Stimulated activated CD8-positive, alpha-beta memory T cell treated with anti-CD3 and anti-CD28 coated beads, Interleukin-2, amount 100 ng/mL, for 48 hours (primary cell): ENCODE data around the gene LRP1-AS.

ENCODE experiments used
- DNase-seq, 2 donors: peaks; one replicate each; pipeline ENCODE4 v3.0.0-alpha.2; 2020; ENCODE audit warnings: low read depth in 2 of 2

The LRP1-AS gene

GRCh38 chr12:57141249-57141648, 6.2 kb downstream of the LRP1-AS start:
- DNase-seq = no peak

- DNase-seq = no peak
These were observed 7.4 kb downstream of the LRP1-AS start for GRCh38 chr12:57139796-57140649.

DNA sequence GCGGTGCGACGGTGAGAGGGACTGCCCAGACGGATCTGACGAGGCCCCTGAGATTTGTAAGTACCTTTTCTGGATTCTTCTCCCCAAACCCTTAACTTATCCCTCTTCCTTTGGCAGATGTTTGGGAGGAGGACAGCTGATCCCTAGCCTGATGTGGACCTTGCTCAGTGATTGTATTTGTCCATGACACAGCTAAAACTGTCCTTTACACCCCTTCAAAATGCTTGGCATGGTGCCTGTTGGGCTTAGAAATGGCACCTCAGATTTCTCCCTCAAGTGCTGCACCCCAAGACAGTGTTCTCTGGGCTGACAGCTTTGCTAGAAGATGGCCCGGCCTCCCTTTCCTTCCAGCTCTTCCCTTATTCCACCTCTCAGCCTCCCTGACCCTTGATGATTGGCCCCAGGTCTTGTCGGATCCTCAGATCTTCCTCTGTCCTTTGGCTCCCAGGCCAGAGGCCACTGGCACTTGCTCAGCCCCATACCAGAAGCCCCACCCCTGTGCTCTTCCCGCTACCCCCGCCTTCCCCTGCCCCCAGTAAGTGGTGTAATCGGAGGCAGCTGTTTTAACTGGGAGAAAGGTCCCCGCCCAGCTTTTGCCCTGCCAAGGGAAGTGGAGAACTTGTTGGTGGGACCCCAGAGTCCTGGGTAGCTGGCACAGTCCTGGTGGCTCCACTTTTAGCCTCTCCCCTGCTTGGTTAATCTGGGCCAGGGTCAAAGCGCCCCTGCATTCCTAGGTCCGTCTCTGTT, 8.7 kb downstream of the LRP1-AS start:
- no peak for DNase-seq

DNA sequence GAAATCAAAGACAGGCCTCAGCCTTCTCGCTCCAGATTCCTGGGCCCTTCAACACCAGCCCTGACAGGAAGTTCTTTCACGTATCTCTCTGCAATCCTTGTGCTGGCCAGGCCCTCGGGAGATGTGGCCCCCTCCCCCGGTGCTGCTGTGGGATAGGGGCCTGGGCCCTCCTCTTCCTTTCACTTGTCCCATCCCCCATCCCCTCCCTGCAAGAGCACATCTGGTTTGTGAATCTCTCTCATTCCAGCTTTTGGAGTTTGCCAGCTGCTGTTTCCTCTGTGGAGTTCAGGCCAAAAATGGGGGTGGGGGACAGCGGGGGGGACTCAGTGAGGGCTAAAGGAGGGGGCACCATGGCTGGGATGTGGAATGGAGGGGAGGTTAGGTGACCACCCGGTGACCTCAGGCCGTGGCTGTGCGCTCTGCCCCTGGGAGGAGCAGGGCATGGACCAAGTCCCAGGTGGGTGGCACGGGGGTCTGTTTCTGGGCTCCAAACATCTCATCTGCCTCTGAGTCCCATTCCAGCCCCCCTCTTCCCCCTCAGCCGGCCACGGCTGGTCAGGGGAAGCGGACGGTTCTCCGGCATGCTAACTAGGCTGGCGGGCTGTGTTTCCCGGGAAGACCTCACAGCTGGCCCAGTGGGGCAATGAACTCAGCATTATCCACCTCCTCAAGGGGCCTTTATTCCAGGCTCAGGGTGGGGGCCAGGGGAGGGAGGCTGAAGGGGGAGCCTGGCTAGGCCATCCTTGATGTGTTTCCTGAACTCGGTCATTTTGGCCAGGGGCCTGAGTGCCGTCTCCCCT, 11.7 kb downstream of the LRP1-AS start:
- no peak for DNase-seq

DNA sequence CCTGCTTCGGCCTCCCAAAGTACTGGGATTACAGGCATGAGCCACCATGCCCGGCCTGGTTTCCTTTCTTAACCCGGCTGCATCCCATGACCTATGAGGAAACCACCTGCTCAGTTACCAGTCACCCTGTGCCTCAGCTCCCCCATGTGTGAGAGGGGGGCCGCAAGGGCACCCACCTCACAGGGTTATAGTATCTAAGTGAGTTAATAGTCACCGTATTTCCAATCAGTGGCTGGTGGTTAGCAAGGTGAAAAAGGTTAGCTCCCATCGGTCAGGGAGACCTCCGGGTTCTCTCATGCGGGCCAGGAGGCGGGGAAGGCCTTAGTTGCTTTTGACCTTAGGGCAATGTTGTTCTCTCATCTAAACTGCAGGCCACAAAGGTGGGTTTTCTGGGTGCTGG, 12.5 kb downstream of the LRP1-AS start:
- no peak for DNase-seq

- DNase-seq = no peak
These were observed 13.5 kb downstream of the LRP1-AS start for GRCh38 chr12:57133916-57134315.

DNA sequence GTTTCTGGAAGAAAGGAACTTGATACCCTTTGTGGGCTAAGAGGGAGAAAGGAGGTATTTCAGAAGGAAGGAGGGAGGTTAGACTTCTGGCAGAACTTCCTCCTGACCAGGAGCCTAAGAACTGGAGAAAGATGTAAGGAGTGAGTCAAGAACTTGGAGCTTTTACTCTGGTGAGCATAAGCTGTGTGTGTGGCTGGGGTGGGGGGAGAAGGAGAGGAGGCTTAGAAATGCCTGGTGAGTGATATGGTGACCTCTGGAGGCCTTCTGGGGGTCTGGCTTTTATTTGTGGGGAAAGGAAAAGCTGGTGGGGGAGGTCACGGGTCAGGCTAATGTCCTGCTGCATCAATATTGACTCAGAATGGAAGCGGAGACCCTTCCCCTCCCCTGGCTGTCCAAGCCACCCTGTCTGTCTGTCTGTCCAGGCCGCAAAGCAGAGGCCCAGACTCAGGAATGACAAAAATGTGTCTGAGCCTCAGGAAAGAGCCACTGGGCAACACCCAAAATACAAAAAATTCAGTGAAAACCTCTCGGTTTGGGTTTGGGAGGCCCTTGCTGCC, 14.3 kb downstream of the LRP1-AS start:
- no peak for DNase-seq

DNA sequence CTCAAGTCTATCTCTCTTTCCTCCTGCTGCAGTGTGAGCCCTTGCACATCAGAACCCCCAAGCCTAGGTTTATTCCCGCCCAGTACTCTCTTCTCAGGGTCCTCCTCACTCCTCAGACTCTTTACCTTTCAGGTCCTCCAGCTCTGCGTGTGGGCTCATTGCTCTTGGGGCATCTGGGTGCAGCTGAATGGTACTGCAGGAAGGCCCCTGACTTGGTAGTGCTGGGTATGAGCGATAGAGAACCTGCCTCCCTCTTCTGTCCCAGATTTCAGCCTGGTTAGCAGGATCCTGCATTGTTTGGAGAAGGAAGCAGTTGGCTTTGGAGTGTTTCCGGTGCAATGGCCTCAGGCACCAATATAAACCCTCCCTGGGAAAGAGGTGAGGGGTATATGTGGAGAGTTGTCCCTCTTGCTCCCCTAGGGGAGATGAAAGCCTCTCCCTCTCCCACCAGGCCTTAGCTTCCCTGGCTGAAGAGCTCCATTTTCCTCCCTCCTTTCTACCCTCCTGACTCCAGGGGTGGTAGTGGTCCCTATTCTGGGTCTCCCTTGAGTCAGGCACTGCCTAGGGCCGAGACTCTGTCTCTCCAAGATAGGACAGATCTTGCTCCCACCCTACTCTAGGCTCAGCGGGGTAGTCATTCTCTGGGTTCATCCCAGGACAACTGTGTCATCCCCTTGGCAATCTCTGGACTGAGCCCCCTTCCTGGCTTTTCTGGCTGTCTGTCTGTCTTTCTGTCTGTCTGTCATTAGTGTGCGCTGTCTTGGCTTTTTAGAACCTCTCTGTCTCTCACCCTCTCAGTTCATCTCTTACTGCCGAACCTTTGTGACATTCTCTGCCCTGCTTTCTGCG, 15.3 kb downstream of the LRP1-AS start:
- DNase-seq = no peak

DNA sequence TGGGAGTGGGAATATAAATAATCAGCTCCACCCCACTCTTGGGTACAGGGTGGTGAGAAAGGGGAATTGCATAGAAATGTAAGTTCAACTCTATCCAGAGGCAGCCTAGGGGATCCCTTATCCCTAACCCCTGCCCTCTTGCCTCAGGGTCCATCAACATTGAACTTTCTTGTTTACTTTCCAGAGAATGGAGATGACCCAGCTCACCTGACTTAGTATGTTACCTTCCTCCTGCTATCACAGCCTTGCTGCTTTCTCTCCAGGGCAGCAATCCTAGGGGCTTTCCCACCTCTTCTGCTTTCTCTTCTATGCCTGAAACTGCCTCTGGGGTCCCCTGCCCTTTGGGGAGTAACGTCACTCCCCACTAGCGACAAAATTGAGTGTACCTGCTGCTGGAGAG, 16.5 kb downstream of the LRP1-AS start:
- no peak for DNase-seq

DNA sequence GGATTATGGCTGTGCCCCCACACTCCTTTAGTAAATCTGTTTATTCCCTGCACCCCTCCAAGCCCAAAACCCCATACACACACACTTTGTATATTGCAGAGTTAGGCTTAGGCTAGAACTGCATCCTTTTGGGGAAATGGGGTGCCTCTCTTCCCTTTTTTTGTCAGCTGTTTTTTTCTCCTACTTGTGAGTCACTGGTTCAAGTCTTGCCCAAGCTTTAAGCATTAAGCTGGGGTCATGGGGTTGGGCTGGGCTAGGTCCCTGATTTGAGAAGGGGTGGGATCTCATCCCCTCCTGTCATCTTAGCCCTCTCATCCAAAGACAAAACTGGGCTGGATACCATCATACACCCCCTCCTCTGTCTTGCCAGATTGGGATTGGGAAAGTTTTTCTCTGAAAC, 17.5 kb downstream of the LRP1-AS start:
- no peak for DNase-seq

DNA sequence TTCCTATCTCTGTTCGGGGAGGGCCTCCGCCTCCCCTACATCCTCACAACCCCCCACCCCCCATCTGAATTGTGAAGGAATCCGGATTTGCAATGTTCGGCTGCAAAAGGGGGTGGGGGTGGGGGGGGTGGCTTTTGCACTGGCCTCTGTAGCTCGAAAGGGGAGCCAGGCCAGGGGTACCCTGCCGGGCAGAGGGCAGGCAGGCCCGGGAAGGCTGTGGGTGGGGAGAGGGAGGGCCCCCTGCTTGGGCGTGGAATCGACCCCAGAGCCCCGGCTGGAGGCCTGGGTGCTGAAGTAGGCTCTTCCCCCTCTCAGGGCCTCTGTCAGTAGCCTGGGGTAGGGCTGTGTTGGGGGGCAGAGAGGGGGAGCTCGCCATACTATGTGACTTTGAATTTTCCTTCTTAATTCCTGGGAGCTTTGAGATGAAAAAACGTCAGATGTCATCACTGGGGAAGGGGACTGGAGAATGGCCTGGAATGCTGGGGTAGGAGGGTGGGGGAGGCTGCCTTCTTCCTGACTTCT, 18.0 kb downstream of the LRP1-AS start:
- no peak for DNase-seq

DNA sequence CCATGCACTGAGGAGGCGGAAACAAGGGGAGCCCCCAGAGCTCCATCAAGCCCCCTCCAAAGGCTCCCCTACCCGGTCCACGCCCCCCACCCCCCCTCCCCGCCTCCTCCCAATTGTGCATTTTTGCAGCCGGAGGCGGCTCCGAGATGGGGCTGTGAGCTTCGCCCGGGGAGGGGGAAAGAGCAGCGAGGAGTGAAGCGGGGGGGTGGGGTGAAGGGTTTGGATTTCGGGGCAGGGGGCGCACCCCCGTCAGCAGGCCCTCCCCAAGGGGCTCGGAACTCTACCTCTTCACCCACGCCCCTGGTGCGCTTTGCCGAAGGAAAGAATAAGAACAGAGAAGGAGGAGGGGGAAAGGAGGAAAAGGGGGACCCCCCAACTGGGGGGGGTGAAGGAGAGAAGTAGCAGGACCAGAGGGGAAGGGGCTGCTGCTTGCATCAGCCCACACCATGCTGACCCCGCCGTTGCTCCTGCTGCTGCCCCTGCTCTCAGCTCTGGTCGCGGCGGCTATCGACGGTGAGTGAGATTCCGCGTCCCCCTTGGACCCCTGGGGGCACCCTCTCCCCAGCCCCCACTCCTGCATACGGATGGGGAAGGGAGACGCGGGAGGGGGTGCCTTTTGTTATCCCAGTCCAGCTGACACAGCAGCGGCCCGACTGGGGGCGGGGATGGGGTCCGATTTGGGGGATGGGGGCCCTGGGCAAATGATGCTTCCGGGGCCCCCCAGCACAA, 18.7 kb downstream of the LRP1-AS start:
- DNase-seq = no peak

- peak; percentile 49 to 52 for DNase-seq
These were observed 19.5 kb downstream of the LRP1-AS start, which contains the start of gene LRP1 for GRCh38 chr12:57127726-57128518. TSS of gene LRP1 (plus strand) at chr12:57128483. CDS start at chr12:57128965, 482 bp downstream.

DNA sequence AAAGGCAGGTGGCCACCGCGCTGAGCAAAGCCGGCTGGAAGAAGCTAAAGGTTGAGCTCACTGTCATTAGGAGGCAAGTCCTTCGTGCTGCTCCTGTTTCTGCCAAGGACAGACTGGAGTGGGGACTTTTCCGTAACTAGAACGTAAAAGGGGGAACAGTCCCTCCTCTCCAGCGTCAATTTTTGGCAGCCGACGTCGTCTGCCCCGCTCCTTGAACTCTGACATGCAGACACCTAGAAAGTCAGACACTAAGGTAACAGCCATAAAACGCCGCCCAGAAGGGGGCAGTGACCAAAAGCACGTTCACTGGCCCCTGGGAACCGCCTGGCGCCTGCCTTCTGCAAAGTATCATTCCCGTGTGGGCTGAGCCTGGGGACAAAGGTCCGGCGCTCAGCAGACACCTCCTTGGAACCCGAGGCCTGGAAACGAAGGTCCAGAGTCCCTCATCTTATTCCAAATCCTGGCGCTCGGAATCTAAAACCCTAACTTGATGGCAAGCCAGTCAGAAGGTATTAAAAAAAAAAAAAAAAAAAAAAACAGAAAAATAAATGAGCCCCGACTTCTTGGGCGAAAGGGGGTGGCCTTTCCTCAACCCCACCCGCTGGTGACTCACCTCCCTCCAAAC, 20.2 kb downstream of the LRP1-AS start:
- DNase-seq = peak; percentile 22 to 39

- no peak for DNase-seq
These were observed 20.9 kb downstream of the LRP1-AS start for GRCh38 chr12:57126561-57126960.

GRCh38 chr12:57126061-57126460, 21.4 kb downstream of the LRP1-AS start:
- DNase-seq = no peak

DNA sequence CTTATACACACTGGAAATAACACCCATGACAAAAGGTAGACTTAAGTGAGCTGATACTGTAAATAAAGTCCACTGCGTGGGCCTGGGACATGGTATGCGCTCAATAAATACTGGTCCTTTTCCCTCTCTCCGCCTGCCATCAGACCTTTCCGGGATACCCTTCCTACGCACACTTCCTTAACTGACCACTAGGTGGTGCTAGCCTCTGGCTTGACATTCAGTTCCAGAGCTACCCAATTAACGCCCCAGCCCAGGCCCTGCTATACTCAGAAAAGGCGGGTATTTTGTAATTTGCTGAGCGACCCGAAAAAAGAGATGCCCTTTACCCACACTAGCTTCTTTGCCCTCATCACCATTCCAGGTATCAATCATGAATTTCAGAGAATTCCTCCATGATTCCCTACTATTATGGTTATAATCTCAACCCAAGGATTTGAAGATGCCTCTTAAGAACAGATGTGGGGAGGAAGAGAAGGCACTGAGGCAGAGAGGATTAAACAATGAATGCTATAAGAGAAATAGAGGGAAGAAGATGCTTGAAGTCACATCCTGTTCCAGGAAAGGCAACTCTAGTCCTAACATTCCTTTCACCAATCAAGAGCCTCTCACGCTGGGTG, 23.1 kb downstream of the LRP1-AS start:
- DNase-seq = peak; percentile 33 to 63

GRCh38 chr12:57123813-57124212, 23.6 kb downstream of the LRP1-AS start:
- DNase-seq = no peak
